Fibroblast of peridontal ligament (primary cell): ENCODE measurements around the gene NAIF1.
A peak's percentile ranks its signal among the peaks of the same experiment; 100 is the strongest.
"Not testable (repeated sequence)": the region's sequence is repeated elsewhere in the genome, so short reads cannot be mapped to it uniquely, and the experiment has no call there.

Experiments used
- DNase-seq: peaks from one replicate; pipeline ENCODE4 v3.0.0-alpha.2; 2010; ENCODE audit errors: extremely low read depth

The NAIF1 gene

GRCh38 chr9:128062279-128062678 is 4.8 kb downstream of the NAIF1 start:
- no peak for DNase-seq

- no peak for DNase-seq
These were observed 5.7 kb downstream of the NAIF1 start for GRCh38 chr9:128061275-128061960.

DNA sequence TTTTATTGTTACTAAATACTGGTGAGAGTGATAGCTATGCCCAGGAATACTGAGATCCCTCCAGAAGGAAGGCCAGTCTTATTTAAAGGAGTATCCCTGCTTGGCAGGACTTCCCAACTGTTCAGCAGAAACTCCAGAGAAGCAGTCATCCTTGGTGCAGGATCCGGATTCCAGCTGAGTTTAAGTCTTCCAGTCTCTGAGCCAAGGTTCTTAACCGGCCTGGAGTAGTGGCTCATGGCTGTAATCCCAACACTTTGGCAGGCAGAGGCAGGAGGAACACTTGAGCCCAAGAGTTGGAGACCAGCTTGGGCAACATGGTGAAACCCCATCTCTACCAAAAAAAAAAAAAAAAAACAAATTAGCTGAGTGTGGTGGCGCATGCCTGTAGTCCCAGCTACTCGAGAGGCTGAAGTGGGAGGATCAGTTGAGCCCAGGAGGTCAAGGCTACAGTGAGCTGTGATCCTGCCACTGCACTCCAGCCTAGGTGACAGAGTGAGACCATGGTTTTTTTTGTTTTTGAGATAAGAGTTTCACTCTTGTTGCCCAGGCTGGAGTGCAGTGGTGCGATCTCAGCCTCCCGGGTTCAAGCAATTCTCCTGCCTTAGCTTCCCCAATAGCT is 7.6 kb downstream of the NAIF1 start:
- peak; percentile 48 for DNase-seq

- no peak for DNase-seq
These were observed 9.3 kb downstream of the NAIF1 start for GRCh38 chr9:128057724-128058409.

DNA sequence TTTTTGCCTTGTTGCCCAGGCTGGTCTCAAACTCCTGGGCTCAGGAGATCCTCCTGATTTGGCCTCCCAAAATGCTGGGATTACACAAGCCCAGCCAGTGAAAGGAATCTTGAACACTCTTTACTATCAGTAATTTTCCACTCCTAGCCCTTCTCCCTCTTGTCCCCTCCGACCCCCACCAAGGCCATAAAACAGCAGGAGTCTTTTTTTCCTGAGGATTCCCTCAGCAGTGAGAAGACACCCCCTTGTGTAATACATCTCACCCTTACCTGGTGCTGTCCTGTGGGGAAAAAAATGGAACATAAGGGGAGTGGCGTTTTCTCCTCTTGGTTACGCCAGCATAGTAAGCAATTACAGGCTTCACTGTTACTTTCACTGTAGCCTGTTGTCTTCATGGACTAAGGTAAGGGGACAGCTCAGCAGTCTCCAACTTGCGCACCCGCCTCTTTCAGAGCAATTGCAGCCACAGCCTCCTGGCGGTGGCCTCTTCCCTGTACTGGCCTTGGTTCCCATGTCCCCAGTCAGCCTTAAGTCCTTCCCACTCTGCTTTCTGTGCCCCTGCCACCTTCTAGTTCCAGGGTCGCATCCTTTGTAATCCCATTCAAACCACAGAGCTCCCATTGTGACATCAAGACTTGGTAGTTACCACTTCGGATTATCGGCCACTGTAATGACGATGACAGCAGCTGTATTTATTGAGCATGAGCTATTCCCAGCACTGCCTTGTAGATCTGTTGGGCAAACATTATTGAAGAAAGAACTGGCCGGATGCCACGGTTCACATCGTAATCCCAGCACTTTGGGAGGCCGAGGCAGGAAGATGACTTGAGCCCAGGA is 10.0 kb downstream of the NAIF1 start:
- no peak for DNase-seq

DNA sequence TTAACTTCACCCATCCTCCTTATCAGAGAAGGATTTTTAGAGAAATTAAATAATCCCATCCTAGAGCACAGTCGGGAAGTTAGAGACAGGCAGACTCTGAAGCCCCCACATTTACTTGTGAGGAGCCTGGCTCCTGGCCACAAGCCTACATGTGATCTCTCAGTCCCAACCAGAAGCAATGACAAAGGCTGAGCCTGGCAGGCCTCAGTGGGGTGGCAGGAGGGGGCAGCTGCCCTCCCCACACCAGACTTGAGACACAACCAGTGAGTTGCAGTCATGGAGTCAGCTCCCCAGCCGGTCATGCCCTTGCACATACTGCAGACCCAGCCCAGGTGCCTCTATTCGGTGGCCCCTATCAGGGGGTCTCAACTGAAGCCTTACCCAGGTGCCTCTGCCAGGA is 11.0 kb downstream of the NAIF1 start:
- DNase-seq, result no peak

GRCh38 chr9:128055344-128056040 is 11.6 kb downstream of the NAIF1 start:
- no peak for DNase-seq

GRCh38 chr9:128054087-128054486 is 13.0 kb downstream of the NAIF1 start:
- DNase-seq, result no peak

GRCh38 chr9:128053560-128053959 is 13.6 kb downstream of the NAIF1 start:
- DNase-seq, result no peak

DNA sequence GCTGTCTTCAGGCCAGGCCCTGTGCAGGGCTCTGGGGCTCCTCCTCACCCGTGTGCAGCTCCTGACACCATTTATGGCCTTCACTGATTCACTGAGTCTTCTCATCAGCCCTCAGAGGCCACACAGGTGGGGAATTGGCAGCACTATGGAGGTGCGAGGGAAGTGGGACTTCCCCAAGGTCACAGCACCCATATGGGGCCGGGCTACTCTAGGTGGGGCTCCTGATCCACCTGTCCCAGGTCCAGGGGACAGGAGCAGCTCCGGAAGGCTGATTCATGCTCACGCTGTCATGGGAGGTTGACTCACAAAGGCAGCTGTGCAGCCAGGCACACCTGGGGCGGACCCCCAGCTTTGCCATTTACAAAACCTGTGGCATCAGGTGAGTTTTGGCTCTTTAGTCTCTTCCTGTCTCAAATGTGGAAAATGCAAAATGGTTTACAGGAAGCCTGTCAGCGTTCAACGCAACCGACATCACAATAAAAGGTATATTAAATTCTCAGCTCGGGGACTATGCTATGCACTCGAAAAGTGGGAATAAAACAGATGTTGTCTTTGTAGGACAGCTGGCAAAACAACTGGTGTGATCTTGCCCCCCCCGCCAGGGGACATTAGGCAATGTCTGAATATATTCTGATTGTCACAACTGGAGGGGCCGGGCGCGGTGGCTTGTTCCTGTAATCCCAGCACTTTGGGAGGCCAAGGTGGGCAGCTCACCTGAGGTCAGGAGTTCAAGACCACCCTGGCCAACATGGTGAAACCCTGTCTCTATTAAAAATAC is 15.0 kb downstream of the NAIF1 start:
- no peak for DNase-seq

GRCh38 chr9:128049843-128050242 is 17.3 kb downstream of the NAIF1 start:
- DNase-seq, result no peak

DNA sequence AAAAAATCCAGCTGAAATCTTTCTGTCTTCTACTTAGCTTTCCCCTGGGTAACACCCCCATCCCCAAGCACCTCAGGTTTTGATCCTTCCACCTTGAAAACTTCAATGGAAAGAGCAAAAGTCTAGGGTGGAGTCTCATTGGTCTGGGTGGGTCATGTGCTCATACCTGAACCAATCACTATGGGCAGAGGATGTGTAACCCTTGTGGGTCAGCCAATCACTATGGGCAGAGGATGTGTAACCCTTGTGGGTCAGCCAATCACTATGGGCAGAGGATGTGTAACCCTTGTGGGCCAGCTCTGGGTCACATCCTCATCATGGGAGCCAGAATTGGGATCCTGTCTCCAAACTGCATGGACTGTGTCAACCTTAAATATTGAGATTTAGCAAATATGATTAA is 18.5 kb downstream of the NAIF1 start:
- DNase-seq, result no peak

DNA sequence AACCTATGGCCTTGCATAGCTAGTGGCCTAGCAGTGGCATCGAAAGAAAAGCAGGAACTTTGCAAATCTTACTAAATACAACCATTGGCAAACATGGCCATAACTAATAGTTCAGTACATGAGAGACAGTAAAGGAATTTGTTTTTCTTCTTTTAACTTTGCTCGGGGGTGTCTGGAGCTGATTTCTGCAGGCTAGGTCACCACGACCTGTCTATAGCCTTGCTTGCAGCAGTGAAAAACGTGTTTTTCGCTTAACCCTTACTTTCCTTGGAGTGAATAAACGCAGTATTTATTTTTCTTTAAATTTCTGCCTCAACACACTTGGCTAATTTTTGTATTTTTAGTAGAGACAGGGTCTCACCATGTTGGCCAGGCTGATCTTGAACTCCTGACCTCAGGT is 19.9 kb downstream of the NAIF1 start:
- no peak for DNase-seq

DNA sequence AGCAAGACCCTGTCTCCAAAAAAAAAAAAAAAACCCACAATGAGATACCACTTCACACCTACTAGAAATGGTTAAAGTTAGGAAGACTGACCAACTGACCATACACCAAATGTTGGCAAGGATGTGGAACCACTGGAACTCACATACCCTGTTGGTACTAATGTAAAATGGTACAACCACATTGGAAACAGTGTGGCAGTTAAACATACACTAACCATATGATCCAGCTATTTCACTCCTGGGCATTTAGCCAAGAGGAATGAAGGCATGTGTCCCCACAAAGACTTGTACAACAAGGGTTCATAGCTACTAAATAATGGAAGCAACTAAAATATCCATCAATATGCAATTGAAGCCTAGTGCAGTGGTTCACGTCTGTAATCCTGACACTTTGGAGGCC is 21.3 kb downstream of the NAIF1 start:
- DNase-seq, result no peak

DNA sequence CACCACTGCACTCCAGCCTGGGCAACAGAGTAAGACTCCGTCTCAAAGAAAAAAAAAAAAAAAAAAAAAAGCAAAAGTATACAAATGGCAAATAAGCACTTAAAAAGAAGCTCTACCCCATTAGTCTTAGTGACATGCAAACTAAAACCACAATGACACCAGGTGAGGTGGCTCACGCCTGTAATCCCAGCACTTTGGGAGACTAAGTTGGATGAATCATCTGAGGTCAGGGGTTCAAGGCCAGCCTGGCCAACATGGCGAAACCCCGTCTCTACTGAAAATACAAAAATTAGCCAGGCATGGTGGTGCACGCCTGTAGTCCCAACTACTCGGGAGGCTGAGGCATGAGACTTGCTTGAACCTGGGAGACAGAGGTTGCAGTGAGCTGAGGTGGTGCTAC is 21.7 kb downstream of the NAIF1 start:
- not testable (repeated sequence) for DNase-seq

GRCh38 chr9:128043467-128043868 is 23.7 kb downstream of the NAIF1 start:
- DNase-seq, result no peak

GRCh38 chr9:128042043-128042442 is 25.1 kb downstream of the NAIF1 start:
- no peak for DNase-seq

GRCh38 chr9:128040783-128041182 is 26.3 kb downstream of the NAIF1 start:
- DNase-seq, result not testable (repeated sequence)

GRCh38 chr9:128036522-128036921 is 30.6 kb downstream of the NAIF1 start:
- DNase-seq, result not testable (repeated sequence)

- peak; percentile 88 for DNase-seq
These were observed 32.1 kb downstream of the NAIF1 start for GRCh38 chr9:128034821-128035652.
